GM21367 (cell line): ENCODE results near the gene KDM3A.
"Not testable (repeated sequence)": the region's sequence is repeated elsewhere in the genome, so short reads cannot be mapped to it uniquely, and the experiment has no call there.

Source experiments
- ATAC-seq: cut with Tn5 transposase; IDR thresholded peaks from one replicate; pipeline ENCODE4 v1.9.1; 2021; ENCODE audit not compliant: unreplicated experiment

Gene KDM3A

DNA sequence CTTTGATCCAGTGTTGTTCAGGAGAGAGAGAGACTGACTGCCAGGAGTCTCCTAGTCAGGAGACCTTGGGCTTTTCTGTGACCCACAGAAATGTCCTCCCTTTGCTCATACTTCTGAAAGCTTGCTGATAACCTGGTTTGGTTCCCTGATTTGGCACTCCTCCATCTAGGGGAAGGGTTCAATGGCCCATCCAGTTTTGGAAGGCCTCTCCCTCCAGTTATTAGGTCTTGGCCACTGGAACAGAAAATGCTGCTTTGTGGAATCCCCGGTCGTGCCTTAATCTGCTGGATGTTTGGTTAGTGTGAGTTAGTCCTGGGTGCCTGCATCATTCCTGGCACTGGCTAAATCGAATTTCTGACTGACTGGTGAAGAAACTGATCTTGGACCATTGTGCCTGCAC lies 35.7 kb downstream of the KDM3A start:
- no peak for ATAC-seq

DNA sequence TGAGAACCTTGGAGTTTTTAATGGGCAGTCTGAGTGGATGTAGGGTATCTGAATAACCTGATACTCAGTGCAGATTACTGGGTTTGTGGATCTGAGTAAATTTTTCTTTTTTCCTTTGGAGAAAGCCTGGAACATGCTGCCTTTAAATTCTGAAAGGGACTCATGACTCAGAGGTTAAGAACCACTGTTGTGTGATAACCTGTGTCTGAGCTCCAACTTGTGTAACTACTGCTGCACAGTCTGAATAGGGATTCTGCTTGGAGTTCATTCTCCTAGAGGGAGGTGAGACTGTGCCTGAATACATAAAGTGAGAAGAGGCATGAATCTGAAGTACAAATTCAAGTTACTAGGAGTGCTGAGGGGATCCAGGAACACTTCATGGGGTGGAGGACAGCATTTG lies 36.2 kb downstream of the KDM3A start:
- ATAC-seq, result no peak

GRCh38 chr2:86480105-86480504 lies 38.9 kb downstream of the KDM3A start:
- no peak for ATAC-seq

DNA sequence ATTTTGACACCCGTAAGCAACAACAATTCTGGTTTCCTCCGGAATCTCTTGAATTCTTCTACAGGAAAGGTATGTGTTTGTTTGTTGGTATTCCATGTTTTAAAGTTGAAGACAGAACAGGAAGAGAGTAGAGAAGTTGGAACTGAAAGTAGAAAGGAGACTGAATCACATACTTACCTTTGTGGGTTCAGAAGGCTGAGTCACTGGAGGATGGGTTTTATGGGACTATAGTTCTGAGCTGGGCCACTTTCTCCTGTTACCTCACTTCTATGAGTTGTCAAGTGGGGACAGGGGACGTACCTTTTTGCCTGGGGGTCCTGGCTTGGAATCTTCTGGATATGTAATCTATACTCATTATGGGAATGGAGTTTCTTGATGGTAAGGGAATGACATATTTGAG lies 40.9 kb downstream of the KDM3A start:
- ATAC-seq, result no peak

- ATAC-seq, result no peak
These were observed 43.2 kb downstream of the KDM3A start for GRCh38 chr2:86484385-86484784.

- ATAC-seq, result no peak
These were observed 43.9 kb downstream of the KDM3A start for GRCh38 chr2:86485103-86485502.

DNA sequence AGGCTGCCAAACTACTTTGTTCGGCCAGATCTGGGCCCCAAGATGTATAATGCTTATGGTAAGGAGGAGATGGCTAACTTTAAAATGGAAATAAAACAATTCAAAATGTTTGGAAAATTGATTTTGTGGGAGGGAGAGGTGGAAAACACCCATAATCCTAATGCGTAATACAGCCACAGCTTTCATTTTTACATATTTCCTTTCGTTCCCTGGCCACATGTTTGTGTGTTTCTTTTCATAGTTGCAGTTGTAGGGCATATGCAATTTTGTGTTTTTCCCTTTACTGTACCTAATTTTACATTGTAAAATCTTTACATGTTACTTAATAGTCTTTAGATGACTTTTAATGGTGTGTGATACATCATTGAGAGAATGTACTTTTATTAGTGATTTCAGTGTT lies 44.6 kb downstream of the KDM3A start:
- no peak for ATAC-seq

- ATAC-seq, result no peak
These were observed 45.9 kb downstream of the KDM3A start for GRCh38 chr2:86487062-86487461.

- ATAC-seq, result no peak
These were observed 47.5 kb downstream of the KDM3A start for GRCh38 chr2:86488561-86489250.

GRCh38 chr2:86489542-86489941 lies 48.4 kb downstream of the KDM3A start:
- no peak for ATAC-seq

GRCh38 chr2:86490245-86490644 lies 49.1 kb downstream of the KDM3A start:
- no peak for ATAC-seq

- ATAC-seq, result no peak
These were observed 49.9 kb downstream of the KDM3A start for GRCh38 chr2:86491088-86491487.

GRCh38 chr2:86492048-86492453 lies 50.9 kb downstream of the KDM3A start:
- ATAC-seq, result no peak

DNA sequence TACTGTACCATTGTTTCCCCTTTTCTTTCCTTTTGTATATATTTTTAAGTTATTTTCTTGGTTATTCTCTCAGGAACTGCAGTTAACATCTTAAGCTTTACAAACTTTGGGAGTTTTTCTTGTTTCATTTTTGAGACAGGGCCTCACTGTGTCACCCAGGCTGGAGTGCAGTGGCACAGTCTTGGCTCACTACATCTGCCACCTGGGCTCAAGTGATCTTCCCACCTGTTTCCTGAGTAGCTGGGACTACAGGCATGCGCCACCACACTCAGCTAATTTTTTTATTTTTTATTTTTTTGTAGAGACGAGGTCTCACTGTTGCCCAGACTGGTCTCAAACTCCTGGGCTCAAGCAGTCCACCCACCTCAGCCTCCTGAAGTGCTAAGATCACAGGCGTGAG lies 55.2 kb downstream of the KDM3A start:
- ATAC-seq, result not testable (repeated sequence)

GRCh38 chr2:86498468-86499260 lies 57.5 kb downstream of the KDM3A start:
- ATAC-seq, result no peak

DNA sequence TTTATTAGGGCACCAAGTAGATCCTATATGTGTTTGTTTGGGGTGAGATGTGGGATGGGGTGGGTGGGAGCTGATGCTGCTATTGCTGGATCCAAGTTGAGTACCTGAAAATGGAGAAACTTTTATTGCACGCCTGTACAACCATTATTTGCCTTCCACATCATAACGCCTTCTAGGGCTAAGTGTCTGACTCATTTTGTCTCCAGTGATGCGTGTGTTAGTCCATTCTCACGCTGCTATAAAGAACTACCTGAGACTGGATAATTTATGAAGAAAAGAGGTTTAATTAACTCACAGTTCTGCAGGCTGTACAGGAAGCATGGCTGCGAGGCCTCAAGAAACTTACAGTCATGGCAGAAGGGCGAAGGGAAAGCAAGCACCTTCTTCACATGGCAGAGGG lies 58.2 kb downstream of the KDM3A start:
- ATAC-seq, result no peak

GRCh38 chr2:86500325-86501083 lies 59.3 kb downstream of the KDM3A start:
- no peak for ATAC-seq

DNA sequence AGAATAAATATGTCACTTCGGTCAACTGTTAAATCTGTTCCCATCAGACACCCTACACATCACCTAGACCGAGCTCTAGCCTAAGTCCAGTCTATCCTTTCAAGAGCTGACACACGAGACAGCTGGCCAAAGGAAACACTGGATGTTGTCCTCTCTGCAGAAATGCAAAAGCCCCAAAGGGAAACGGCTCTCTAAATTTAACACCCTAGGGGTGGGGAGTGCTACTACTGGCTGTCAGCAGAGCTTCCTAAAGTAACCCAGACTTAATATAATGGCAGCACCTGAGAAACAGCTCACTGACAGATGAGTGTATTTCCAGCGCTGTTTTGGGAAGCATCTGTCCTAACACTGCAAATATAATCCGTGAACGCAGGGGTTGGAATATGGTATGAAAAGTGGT lies 66.4 kb downstream of the KDM3A start:
- ATAC-seq, result no peak

DNA sequence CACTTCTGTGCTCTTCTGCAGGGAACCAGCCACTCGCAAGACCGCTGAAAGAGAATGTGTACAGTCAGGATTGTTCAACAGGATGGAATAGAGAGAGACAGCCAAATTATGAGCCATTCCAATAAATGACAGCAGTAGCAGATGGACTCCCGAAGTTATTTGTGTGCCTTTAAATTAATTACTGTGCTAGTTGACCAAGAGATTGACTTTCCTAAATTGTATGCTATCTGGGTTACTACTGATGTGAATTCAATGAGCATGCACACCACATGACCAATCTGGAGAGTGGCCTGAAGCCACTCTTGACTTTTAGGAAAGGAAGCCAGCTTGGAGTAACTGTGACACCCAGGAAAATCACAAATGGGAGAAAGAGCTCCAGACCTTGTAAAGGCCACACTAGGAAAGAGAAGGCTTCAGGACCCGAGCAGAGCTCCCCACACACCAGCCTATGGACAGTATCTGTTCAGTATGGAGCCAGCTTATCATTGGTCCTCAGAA lies 69.3 kb downstream of the KDM3A start:
- ATAC-seq, result no peak

DNA sequence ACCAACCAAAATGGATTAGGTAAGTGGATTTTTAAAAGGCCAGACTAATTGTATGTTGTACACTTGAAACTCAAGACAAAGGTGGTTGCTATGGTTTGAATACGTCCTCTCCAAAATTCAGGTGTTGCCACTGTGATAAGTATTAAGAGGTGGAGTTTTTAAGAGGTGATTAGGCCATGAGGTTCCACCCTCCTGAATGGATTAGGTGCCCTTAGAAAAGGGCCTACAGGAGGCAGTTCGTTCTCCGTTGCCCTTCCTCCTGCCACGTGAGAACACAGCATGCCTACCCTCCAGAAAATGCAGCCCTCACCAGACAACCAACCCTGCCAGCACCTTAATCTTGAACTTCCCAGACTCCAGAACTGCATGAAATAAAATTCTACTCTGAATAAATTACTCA lies 70.9 kb downstream of the KDM3A start:
- ATAC-seq, result no peak

GRCh38 chr2:86512892-86513291 lies 71.7 kb downstream of the KDM3A start:
- no peak for ATAC-seq
